Stomach (tissue), 9 donors: ENCODE measurements around the gene THAP5. TPM values are rescaled to one million over a fixed set of nuclear protein-coding genes. Genes with fewer than 3 reads are reported as not detected.

Experiments
- DNase-seq, 2 donors: peaks; one replicate each; pipeline versions ENCODE4 v3.0.0 to v3.0.0-alpha.2; 2013 to 2019
- H3K27ac ChIP-seq, 5 donors: fragments of 200-600 bp in 4 of 5; sonication (generic) in 4 of 5; one replicate each; pipeline ENCODE4 v1.5.1; 2013 to 2019; ENCODE audit warnings: mild to moderate bottlenecking in 1 of 5, moderate library complexity in 1 of 5
- H3K27me3 ChIP-seq, 3 donors: fragments of 200-600 bp; sonication (generic); one replicate each; pipeline ENCODE4 v1.5.1; 2017 to 2019; ENCODE audit warnings: mixed run types in 1 of 3
- H3K36me3 ChIP-seq, 4 donors: fragments of 200-600 bp; sonication (generic); 1 replicate in 3 of 4; 2 replicates in 1 of 4; pipeline ENCODE4 v1.5.1; 2016 to 2019
- H3K4me1 ChIP-seq, 4 donors: fragments of 200-600 bp; sonication (generic); one replicate each; pipeline ENCODE4 v1.5.1; 2016 to 2019
- H3K4me3 ChIP-seq, 4 donors: fragments of 200-600 bp; sonication (generic) in 3 of 4; one replicate each; pipeline ENCODE4 v1.5.1; 2016 to 2019; ENCODE audit warnings: mild to moderate bottlenecking in 1 of 4
- H3K9me3 ChIP-seq, 4 donors: fragments of 200-600 bp; sonication (generic); one replicate each; pipeline ENCODE4 v1.5.1; 2016 to 2019
- EP300 ChIP-seq: sonication (generic); formaldehyde crosslinking; IDR thresholded peaks from one replicate; pipeline ENCODE4 v1.6.1; 2017; ENCODE audit warnings: antibody characterized with exemption
- POLR2A ChIP-seq, 4 donors: fragments of 450-650 bp; IDR thresholded peaks; one replicate each; pipeline ENCODE4 v1.6.1; 2016; ENCODE audit warnings: antibody characterized with exemption in 4 of 4, control low read depth in 2 of 4, mild to moderate bottlenecking in 1 of 4, moderate library complexity in 1 of 4
- POLR2AphosphoS5 ChIP-seq, 3 donors: sonication (generic); formaldehyde crosslinking; IDR thresholded peaks; one replicate each; pipeline ENCODE4 v1.6.1; 2016; ENCODE audit warnings: antibody characterized with exemption in 3 of 3
- WGBS, 5 donors: extraction: QIAGEN DNeasy Blood & Tissue Kit in 3 of 5; methylation state at CpG; one replicate each; pipeline versions ENCODE4 v1.1.5 to v1.1.7; 2013 to 2018; 5-methylcytosine and 5-hydroxymethylcytosine counted together
- intact Hi-C: fragments of 100-400 bp; cut with DNase I; formaldehyde crosslinking; loops from one replicate; pipeline ENCODE4 v1.15.1; 2023; ENCODE audit warnings: low total_unique reads
- polyA plus RNA-seq, 3 donors: library from polyadenylated mRNA; stranded (reverse); fragments of 200-250 nt; gene quantifications; one replicate each; pipeline ENCODE4 v1.2.3, GENCODE V29; 2013
- total RNA-seq, 5 donors: library from RNA; depleted of rRNA; stranded (reverse); fragments of >200 nt; gene quantifications; one replicate each; pipeline versions ENCODE4 v1.1.0 to v1.2.3, GENCODE V29; 2014 to 2016
- TF ChIP-seq, protein P1 (sequence below), 7 experiments: fragments of 450-650 bp in 4 of 7; fragments of 200-600 bp in 3 of 7; sonication (generic) in 3 of 7; IDR thresholded peaks; one replicate each; pipeline ENCODE4 v1.5.1; 2016 to 2019; ENCODE audit warnings: antibody characterized with exemption in 7 of 7, control low read depth in 2 of 7, mild to moderate bottlenecking in 1 of 7
- donor health status: healthy with polysubstance abuse.
- donor health status: Bipolar disorder and iron deficiency.
- donor health status: healthy.

The THAP5 gene
- total and polyA plus RNA-seq, 8 donors = 5.8 to 73.2 (median 20.1) TPM

DNA sequence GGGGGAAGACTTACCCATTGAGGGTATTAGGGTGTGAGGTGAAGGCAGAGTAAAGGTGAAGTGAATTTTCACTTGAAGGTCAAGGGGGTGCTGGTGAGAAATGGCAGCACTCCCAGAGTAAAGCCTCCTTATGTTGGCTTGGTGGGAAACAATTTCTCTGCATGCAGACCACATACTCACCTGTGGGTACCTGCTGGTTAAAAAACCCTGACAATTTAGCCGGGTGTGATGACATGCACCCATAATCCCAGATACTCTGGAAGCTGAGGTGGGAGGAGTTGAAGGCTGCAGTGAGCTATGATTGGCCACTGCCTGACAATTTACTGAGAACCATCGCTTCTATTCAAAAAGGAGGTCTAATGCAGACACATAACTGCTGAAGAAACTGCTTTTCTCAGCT, 5.7 kb upstream of the THAP5 start:
- no peak for TF ChIP-seq EP300
- TF ChIP-seq POLR2A (IDR thresholded peaks at IDR 0.05) = no peak
- TF ChIP-seq, protein P1, sequence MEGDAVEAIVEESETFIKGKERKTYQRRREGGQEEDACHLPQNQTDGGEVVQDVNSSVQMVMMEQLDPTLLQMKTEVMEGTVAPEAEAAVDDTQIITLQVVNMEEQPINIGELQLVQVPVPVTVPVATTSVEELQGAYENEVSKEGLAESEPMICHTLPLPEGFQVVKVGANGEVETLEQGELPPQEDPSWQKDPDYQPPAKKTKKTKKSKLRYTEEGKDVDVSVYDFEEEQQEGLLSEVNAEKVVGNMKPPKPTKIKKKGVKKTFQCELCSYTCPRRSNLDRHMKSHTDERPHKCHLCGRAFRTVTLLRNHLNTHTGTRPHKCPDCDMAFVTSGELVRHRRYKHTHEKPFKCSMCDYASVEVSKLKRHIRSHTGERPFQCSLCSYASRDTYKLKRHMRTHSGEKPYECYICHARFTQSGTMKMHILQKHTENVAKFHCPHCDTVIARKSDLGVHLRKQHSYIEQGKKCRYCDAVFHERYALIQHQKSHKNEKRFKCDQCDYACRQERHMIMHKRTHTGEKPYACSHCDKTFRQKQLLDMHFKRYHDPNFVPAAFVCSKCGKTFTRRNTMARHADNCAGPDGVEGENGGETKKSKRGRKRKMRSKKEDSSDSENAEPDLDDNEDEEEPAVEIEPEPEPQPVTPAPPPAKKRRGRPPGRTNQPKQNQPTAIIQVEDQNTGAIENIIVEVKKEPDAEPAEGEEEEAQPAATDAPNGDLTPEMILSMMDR (IDR thresholded peaks at IDR 0.05) = no peak
- no peak for TF ChIP-seq POLR2AphosphoS5 (IDR thresholded peaks at IDR 0.05)
- H3K27ac ChIP-seq = no peak overlapping the region
- no peak for DNase-seq
- H3K4me3 ChIP-seq = no peak overlapping the region
- WGBS, 5 donors = 64 to 95% (median 92%) methylated on average over 2 of the region's 2 CpGs
- intact Hi-C loops = no loop called here
- H3K36me3 ChIP-seq = peaks cover 10 to 48% (median 40%) of the 10 kb centered on the region in 4 donors
- H3K27me3 ChIP-seq = no peaks in the 10 kb centered on the region
- peaks cover 0 to 10% (median under 1%) of the 10 kb centered on the region in 4 donors for H3K9me3 ChIP-seq
- peaks cover 6 to 33% (median 20%) of the 10 kb centered on the region in 4 donors for H3K4me1 ChIP-seq

DNA sequence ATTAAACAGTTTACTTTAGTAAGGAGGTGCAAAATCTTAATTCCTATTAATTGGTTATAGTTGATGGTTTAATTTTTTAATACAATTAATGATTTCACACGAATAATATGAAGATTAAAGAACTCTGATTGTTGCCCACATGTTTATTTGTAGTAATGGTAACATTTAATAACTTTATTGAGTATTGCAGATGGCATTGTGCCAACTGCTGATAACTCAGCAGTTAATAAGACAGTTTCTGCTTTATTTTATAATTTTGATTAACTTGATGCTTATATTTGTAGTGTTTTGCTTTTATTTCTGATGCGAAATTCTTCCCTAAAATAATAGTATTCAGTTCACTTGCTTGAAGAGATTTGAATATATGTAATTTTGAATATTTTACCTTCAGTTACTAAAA, 3.0 kb upstream of the THAP5 start:
- Histone ChIP-seq H3K4me1 (peaks cover 17 to 48% (median 31%) of the 10 kb centered on the region in 4 donors), H3K9me3 (no peaks in the 10 kb centered on the region), H3K27me3 (no peaks in the 10 kb centered on the region), H3K27ac (no peak overlapping the region), H3K4me3 (peak overlapping the region in 1 of 4 donors; percentile 83), H3K36me3 (peaks cover 2 to 35% (median 26%) of the 10 kb centered on the region in 4 donors)
- DNase-seq = no peak
- WGBS, 5 donors = 81 to 92% (median 84%) methylated on average over 2 of the region's 2 CpGs
- TF ChIP-seq POLR2AphosphoS5 (IDR thresholded peaks at IDR 0.05) (no peak), EP300 (no peak), POLR2A (IDR thresholded peaks at IDR 0.05) (no peak)
- TF ChIP-seq, protein P1 (IDR thresholded peaks at IDR 0.05) = no peak
- intact Hi-C loops = no loop called here

DNA sequence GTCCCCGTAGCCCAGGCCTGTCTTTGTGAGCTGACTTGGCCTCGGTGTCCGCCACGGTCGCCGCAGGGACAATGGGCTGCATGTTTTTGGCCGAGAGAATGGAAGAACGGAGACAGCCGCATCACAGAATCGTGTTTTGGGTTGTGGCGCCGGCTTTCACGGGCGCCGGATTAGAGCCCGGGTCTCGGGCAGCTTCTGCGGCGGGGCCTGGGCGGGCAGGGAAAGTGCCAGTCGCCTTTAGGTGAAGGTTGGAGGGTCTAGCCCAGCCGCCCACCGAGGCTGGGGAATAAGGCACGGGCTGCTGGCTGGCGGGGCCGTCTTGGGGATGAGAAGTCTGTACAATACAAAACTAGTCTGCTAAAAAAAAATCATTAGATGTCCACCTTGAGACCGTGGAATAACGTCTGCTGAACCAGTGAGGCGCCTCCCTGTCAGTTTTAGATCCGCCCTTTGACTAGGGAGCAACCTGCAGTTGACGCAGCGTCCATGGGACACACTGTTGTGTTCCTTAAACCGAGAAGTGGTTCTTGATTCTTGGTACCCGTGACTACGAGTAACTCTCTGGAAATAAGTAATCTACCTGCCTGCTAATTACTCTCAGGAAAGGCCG, 745 bp upstream of the THAP5 start:
- WGBS, 5 donors = 0% methylated on average over 29 to 36 of the region's 36 CpGs
- Histone ChIP-seq H3K27me3 (no peaks in the 10 kb centered on the region), H3K9me3 (no peaks in the 10 kb centered on the region), H3K27ac (peak overlapping the region; percentile 94 to 98 (median 96)), H3K4me3 (peak overlapping the region; percentile 72 to 89 (median 86)), H3K4me1 (peaks cover 17 to 59% (median 40%) of the 10 kb centered on the region in 4 donors), H3K36me3 (peaks cover 0 to 34% (median 28%) of the 10 kb centered on the region in 4 donors)
- TF ChIP-seq, protein P1 (IDR thresholded peaks at IDR 0.05) = no peak
- no peak for TF ChIP-seq EP300
- TF ChIP-seq POLR2AphosphoS5 (IDR thresholded peaks at IDR 0.05) = peak; percentile 58 to 66 (median 60)
- peak; percentile 55 to 76 for DNase-seq
- intact Hi-C loops = no loop called here

DNA sequence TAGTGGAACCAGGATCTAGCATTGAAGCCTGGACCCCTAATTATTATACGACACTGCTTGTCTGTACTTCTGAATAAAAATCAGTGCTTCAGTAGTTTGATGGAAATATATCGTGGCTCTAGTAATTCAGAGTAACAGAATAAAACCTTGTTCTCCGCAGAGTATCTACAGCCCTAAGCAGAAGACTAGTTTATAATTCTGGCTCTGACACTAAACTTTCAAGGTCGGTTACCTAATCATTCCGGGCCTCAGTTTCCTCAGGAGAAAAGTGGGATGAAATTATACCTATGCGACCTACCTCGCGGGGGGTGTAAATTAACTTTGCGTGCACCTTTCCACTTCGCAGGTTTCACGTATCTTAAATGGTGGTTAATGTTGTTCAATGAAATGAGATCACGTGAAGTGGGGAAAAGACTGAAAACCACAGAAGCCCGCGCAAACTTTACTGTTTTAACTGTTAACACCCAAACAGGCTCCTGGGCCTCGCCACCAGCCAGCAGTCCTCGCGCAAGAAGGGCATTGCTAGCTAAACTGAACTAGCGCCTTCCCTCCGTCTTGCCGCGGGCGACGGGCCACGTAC, 615 bp downstream of the THAP5 start:
- Histone ChIP-seq H3K27ac (peak overlapping the region; percentile 94 to 98 (median 96)), H3K27me3 (no peaks in the 10 kb centered on the region), H3K9me3 (no peaks in the 10 kb centered on the region), H3K36me3 (peaks cover 5 to 36% (median 33%) of the 10 kb centered on the region in 4 donors), H3K4me3 (peak overlapping the region; percentile 72 to 89 (median 86)), H3K4me1 (peaks cover 17 to 58% (median 40%) of the 10 kb centered on the region in 4 donors)
- TF ChIP-seq POLR2A (IDR thresholded peaks at IDR 0.05) = no peak
- TF ChIP-seq, protein P1 (IDR thresholded peaks at IDR 0.05) = no peak
- no peak for TF ChIP-seq POLR2AphosphoS5 (IDR thresholded peaks at IDR 0.05)
- no peak for TF ChIP-seq EP300
- DNase-seq = no peak
- WGBS, 5 donors = 10 to 11% (median 10%) methylated on average over 24 of the region's 24 CpGs
- intact Hi-C loops = no loop called here
